HEK293 (cell line): Measurements from ENCODE around the gene MVK.

Source experiments
- CTCF ChIA-PET: fragments of 350-600 bp; formaldehyde crosslinking; extraction: SDS; loops from one replicate; lab custom pipeline; 2021; ENCODE audit warnings: antibody characterized with exemption; lab: Yijun Ruan, JAX
- POLR2A ChIA-PET: fragments of 300-600 bp; formaldehyde crosslinking; extraction: SDS; loops from one replicate; lab custom pipeline; 2020; ENCODE audit warnings: antibody characterized with exemption, inconsistent platforms; lab: Yijun Ruan, JAX
- H3K27ac ChIP-seq: fragments of 200-500 bp; sonication (Bioruptor generic); 2 replicates; pipeline ENCODE4 v1.5.1; 2014; ENCODE audit warnings: low read depth, low read length, control low read depth, inconsistent platforms; ENCODE audit errors: extremely low read depth
- H3K36me3 ChIP-seq, 2 experiments: fragments of 200-500 bp in 1 of 2; sonication (Bioruptor generic) in 1 of 2; 1 replicate in 1 of 2; 2 replicates in 1 of 2; pipeline ENCODE4 v1.5.1; 2014 to 2017; ENCODE audit warnings: inconsistent platforms in 2 of 2, low read length in 2 of 2; ENCODE audit not compliant: control insufficient read depth in 2 of 2, insufficient read depth in 1 of 2
- H3K4me1 ChIP-seq: fragments of 200-500 bp; sonication (Bioruptor generic); 2 replicates; pipeline ENCODE4 v1.5.1; 2014; ENCODE audit warnings: mild to moderate bottlenecking, low read length, inconsistent platforms; ENCODE audit not compliant: control insufficient read depth, insufficient read depth
- H3K4me3 ChIP-seq: 2 replicates; pipeline ENCODE4 v1.5.1; 2011; ENCODE audit warnings: low read depth, mild to moderate bottlenecking, control low read depth, low read length, moderate library complexity
- H3K9me3 ChIP-seq: fragments of 200-500 bp; sonication (Bioruptor generic); 2 replicates; pipeline ENCODE4 v1.5.1; 2014; ENCODE audit warnings: low read depth, low read length, inconsistent platforms; ENCODE audit not compliant: control insufficient read depth, insufficient read depth
- KLF8 ChIP-seq: fragments of 450-650 bp; formaldehyde crosslinking; IDR thresholded peaks from 2 replicates; pipeline ENCODE4 v1.5.1; 2016; ENCODE audit warnings: missing biosample characterization, missing genetic modification characterization
- SP7 ChIP-seq: fragments of 450-650 bp; formaldehyde crosslinking; IDR thresholded peaks from 2 replicates; pipeline ENCODE4 v1.5.1; 2016; ENCODE audit warnings: missing biosample characterization, missing genetic modification characterization
- YY2 ChIP-seq: fragments of 450-650 bp; formaldehyde crosslinking; IDR thresholded peaks from 2 replicates; pipeline ENCODE4 v1.5.1; 2016; ENCODE audit warnings: missing biosample characterization, missing genetic modification characterization
- ZBTB1 ChIP-seq: fragments of 450-650 bp; formaldehyde crosslinking; IDR thresholded peaks from 2 replicates; pipeline ENCODE4 v1.5.1; 2016; ENCODE audit warnings: missing biosample characterization, missing genetic modification characterization
- ZBTB48 ChIP-seq: fragments of 450-650 bp; formaldehyde crosslinking; IDR thresholded peaks from 2 replicates; pipeline ENCODE4 v1.5.1; 2016; ENCODE audit warnings: missing biosample characterization, missing genetic modification characterization
- ZBTB7A ChIP-seq: fragments of 450-650 bp; formaldehyde crosslinking; IDR thresholded peaks from 2 replicates; pipeline ENCODE4 v1.5.1; 2016; ENCODE audit warnings: low read depth, missing biosample characterization, missing genetic modification characterization
- ZNF114 ChIP-seq: fragments of 450-650 bp; formaldehyde crosslinking; IDR thresholded peaks from 2 replicates; pipeline ENCODE4 v1.5.0; 2017; ENCODE audit warnings: missing biosample characterization, missing genetic modification characterization
- ZNF19 ChIP-seq: fragments of 450-650 bp; formaldehyde crosslinking; IDR thresholded peaks from 2 replicates; pipeline ENCODE4; 2016; ENCODE audit warnings: missing biosample characterization, missing genetic modification characterization, low read depth
- ZNF2 ChIP-seq: fragments of 450-650 bp; formaldehyde crosslinking; IDR thresholded peaks from 2 replicates; pipeline ENCODE4 v1.5.1; 2016; ENCODE audit warnings: missing biosample characterization, missing genetic modification characterization
- ZNF341 ChIP-seq: fragments of 450-650 bp; formaldehyde crosslinking; IDR thresholded peaks from 2 replicates; pipeline ENCODE4; 2016; ENCODE audit warnings: low read depth, missing biosample characterization, missing genetic modification characterization
- ZNF621 ChIP-seq: fragments of 450-650 bp; formaldehyde crosslinking; IDR thresholded peaks from 2 replicates; pipeline ENCODE4 v1.5.1; 2017; ENCODE audit warnings: missing biosample characterization, missing genetic modification characterization
- ZNF670 ChIP-seq: fragments of 450-650 bp; formaldehyde crosslinking; IDR thresholded peaks from 2 replicates; pipeline ENCODE4 v1.5.1; 2016; ENCODE audit warnings: missing biosample characterization, missing genetic modification characterization, low read depth
- ZNF792 ChIP-seq: fragments of 450-650 bp; formaldehyde crosslinking; IDR thresholded peaks from 2 replicates; pipeline ENCODE4 v1.5.1; 2016; ENCODE audit warnings: missing biosample characterization, missing genetic modification characterization
- ZSCAN23 ChIP-seq: fragments of 450-650 bp; formaldehyde crosslinking; IDR thresholded peaks from 2 replicates; pipeline ENCODE4 v1.5.1; 2016; ENCODE audit warnings: missing biosample characterization, missing genetic modification characterization
- TF ChIP-seq, protein P1 (sequence below): fragments of 450-650 bp; IDR thresholded peaks from 2 replicates; pipeline ENCODE4 v1.5.1; 2018; ENCODE audit warnings: missing biosample characterization, missing genetic modification characterization
- TF ChIP-seq, protein P2 (sequence below): fragments of 450-650 bp; formaldehyde crosslinking; IDR thresholded peaks from 2 replicates; pipeline ENCODE4 v1.5.1; 2016; ENCODE audit warnings: missing biosample characterization, missing genetic modification characterization
- TF ChIP-seq, protein P3 (sequence below): fragments of 450-650 bp; formaldehyde crosslinking; IDR thresholded peaks from 2 replicates; pipeline ENCODE4 v1.5.1; 2016; ENCODE audit warnings: missing biosample characterization, missing genetic modification characterization

Gene MVK

DNA sequence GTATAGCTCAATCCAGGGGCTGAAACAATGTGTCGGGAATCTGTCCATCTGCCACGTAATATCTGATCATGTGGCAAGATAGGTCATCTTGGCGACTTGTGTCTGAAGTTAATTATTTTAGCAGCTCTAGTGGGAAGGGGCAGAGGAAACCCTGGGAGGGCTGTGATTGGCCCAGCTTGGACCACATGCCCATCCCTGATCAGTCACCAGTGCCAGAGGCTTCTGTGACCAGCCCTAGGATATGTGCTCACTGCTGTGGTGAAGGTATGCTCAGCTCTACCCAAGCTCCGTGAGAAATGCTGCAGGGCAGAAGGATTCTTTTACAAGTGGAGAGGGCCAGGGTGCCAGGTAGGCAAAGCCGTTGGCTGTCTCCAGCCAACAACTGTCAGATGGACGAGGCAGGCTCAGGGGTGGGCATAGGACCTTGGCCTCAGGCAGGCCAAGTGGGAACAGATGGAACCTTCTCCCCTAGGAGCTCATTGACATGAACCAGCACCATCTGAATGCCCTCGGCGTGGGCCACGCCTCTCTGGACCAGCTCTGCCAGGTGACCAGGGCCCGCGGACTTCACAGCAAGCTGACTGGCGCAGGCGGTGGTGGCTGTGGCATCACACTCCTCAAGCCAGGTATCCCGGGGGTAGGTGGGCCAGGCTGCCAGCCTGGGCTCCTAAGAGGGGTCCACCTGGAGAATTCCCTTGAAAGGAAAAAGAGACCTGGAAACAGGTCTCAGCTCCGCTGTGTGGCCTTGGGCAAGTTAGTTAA, 21.1 kb downstream of the MVK start:
- no peaks in the 10 kb centered on the region for H3K9me3 ChIP-seq
- CTCF ChIA-PET = interaction anchor here (0.5 to 6.1 kb wide), 9 partner anchors 12 to 860 kb away, joined by 3 to 83 read pairs (median 3); no protein-coding TSS in a partner anchor
- H3K4me3 ChIP-seq = no peak overlapping the region
- POLR2A ChIA-PET = interaction anchor here (1.1 kb wide), 1 partner anchor 21 kb away, joined by 3 read pairs; the partner anchor contains the start of genes MMAB and MVK
- H3K27ac ChIP-seq = no peak overlapping the region
- TF ChIP-seq ZNF621 (tag by site-specific recombination) (no peak), ZBTB7A (no peak), ZNF792 (tag by site-specific recombination) (no peak), ZNF341 (no peak), YY2 (no peak), ZNF670 (tag by site-specific recombination) (no peak), ZBTB1 (tag by site-specific recombination) (no peak), SP7 (tag by site-specific recombination) (no peak), ZSCAN23 (no peak), ZNF2 (tag by site-specific recombination) (no peak)
- TF ChIP-seq, protein P1, sequence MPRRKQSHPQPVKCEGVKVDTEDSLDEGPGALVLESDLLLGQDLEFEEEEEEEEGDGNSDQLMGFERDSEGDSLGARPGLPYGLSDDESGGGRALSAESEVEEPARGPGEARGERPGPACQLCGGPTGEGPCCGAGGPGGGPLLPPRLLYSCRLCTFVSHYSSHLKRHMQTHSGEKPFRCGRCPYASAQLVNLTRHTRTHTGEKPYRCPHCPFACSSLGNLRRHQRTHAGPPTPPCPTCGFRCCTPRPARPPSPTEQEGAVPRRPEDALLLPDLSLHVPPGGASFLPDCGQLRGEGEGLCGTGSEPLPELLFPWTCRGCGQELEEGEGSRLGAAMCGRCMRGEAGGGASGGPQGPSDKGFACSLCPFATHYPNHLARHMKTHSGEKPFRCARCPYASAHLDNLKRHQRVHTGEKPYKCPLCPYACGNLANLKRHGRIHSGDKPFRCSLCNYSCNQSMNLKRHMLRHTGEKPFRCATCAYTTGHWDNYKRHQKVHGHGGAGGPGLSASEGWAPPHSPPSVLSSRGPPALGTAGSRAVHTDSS = no peak
- TF ChIP-seq, protein P2, sequence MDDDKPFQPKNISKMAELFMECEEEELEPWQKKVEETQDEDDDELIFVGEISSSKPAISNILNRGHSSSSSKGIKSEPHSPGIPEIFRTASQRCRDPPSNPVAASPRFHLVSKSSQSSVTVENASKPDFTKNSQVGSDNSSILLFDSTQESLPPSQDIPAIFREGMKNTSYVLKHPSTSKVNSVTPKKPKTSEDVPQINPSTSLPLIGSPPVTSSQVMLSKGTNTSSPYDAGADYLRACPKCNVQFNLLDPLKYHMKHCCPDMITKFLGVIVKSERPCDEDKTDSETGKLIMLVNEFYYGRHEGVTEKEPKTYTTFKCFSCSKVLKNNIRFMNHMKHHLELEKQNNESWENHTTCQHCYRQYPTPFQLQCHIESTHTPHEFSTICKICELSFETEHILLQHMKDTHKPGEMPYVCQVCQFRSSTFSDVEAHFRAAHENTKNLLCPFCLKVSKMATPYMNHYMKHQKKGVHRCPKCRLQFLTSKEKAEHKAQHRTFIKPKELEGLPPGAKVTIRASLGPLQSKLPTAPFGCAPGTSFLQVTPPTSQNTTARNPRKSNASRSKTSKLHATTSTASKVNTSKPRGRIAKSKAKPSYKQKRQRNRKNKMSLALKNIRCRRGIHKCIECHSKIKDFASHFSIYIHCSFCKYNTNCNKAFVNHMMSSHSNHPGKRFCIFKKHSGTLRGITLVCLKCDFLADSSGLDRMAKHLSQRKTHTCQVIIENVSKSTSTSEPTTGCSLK (tag by site-specific recombination) = no peak
- TF ChIP-seq, all 188 proteins: peak for 0
- no peaks in the 10 kb centered on the region for H3K4me1 ChIP-seq
- H3K36me3 ChIP-seq = peaks cover 0 to 8% of the 10 kb centered on the region in 2 experiments; a peak in 2 of 3 replicates

DNA sequence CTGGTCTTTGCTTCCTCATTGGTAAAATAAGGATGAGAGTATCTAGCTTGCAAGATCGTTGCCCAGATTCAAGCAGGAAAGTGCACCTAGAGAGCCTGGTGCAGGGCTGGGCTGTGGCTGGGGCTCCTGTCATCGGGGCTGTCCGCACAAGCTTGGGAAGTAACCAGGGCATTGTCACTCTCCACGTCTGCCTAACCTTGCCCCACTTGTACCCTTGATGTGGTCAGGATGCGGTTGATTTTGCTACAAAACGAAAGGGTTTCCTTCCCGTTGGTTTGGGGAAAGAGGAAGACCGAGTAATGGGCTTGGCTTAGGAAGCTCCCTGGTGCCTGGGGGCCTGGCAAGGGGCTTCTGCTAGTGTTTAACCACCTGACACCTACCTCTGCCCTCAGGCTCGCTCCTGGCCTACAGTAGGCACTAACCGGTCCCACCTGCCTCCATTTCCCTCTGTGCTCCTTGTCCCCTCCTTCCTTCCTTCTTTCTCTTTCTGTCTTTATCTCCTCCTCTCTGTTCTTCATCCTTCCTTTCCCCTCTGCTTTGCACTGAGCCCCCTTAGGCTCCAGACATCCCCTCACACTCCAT, 21.8 kb downstream of the MVK start:
- Histone ChIP-seq H3K9me3 (no peaks in the 10 kb centered on the region), H3K4me3 (no peak overlapping the region), H3K36me3 (peaks cover 0 to 8% of the 10 kb centered on the region in 2 experiments; a peak in 2 of 3 replicates), H3K4me1 (no peaks in the 10 kb centered on the region), H3K27ac (no peak overlapping the region)
- no peak for TF ChIP-seq ZBTB48
- TF ChIP-seq ZNF114 (tag by site-specific recombination) = no peak
- ChIA-PET CTCF (interaction anchor here (0.6 to 6.1 kb wide), 5 partner anchors 13 to 186 kb away, joined by 3 to 83 read pairs (median 3); no protein-coding TSS in a partner anchor), POLR2A (no interaction called here)

DNA sequence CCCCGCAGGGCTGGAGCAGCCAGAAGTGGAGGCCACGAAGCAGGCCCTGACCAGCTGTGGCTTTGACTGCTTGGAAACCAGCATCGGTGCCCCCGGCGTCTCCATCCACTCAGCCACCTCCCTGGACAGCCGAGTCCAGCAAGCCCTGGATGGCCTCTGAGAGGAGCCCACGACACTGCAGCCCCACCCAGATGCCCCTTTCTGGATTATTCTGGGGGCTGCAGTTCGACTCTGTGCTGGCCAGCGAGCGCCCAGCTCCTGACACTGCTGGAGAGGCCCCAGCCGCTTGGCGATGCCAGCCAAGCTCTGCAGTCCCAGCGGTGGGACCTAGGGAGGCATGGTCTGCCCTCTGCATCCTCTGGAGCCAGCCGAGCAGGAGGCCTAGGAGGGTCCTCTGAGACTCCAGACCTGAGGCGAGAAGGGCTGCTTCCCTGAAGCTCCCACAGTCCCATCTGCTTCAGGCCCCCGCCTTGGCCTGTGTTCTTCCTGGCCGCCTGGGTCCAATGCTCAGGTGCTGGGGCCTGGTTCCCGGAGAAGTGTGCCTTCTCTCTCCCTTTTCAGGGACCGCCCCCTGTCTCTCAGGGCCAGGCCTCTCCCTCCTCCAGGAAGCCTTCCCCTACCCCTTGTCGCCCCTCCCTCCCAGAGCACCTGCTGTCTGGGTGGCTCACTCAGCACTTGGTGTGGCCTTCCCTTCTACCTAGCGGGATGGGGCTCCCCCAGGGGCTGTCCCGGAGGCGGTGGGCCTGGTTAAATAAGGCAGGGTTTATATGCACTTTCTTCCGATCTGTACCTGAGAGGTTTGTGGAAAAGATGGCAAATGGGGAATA, 23.0 kb downstream of the MVK start:
- H3K4me3 ChIP-seq = no peak overlapping the region
- POLR2A ChIA-PET = interaction anchor here (1.4 kb wide), 1 partner anchor 143 kb away, joined by 4 read pairs; no protein-coding TSS in a partner anchor
- no peak overlapping the region for H3K27ac ChIP-seq
- no peaks in the 10 kb centered on the region for H3K4me1 ChIP-seq
- H3K9me3 ChIP-seq = no peaks in the 10 kb centered on the region
- no peak for TF ChIP-seq ZNF621 (tag by site-specific recombination)
- TF ChIP-seq, protein P3, sequence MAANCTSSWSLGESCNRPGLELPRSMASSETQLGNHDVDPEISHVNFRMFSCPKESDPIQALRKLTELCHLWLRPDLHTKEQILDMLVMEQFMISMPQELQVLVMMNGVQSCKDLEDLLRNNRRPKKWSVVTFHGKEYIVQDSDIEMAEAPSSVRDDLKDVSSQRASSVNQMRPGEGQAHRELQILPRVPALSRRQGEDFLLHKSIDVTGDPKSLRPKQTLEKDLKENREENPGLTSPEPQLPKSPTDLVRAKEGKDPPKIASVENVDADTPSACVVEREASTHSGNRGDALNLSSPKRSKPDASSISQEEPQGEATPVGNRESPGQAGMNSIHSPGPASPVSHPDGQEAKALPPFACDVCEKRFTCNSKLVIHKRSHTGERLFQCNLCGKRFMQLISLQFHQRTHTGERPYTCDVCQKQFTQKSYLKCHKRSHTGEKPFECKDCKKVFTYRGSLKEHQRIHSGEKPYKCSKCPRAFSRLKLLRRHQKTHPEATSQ (tag by site-specific recombination) = no peak
- no peak for TF ChIP-seq ZNF19 (tag by site-specific recombination)
- no peak for TF ChIP-seq KLF8 (tag by site-specific recombination)
- CTCF ChIA-PET = interaction anchor here (0.5 to 6.1 kb wide), 26 partner anchors 8 to 249 kb away, joined by 3 to 83 read pairs (median 6); partner anchors contain the start of genes MMAB and MVK
- H3K36me3 ChIP-seq = peaks cover 0 to 5% of the 10 kb centered on the region in 2 experiments; a peak in 2 of 3 replicates
